ENCODE results near the gene RSBN1. TPM values are rescaled to one million over a fixed set of nuclear protein-coding genes. Genes with fewer than 3 reads are reported as not detected.
A peak's percentile ranks its signal among the peaks of the same experiment; 100 is the strongest.

RSBN1 gene
- total and polyA plus RNA-seq, 10 of the 15 experiments (the other 5 are each of a cell fraction or from before 2014, with no cell fraction given) = 2.9 to 26.8 (median 11.5) TPM

GRCh38 chr1:113812661-113813135, 422 bp upstream of the RSBN1 start (continued):
- TF ChIP-seq SKIL (IDR thresholded peaks at IDR 0.05; ENCODE audit: low read depth, poor library complexity, severe bottlenecking) = peak; percentile 82
- TF ChIP-seq RELB (IDR thresholded peaks at IDR 0.05; ENCODE audit: low read depth) = peak; percentile 6; the same call in 1 of the 2 replicates
- peak; percentile 53; the same call in 1 of the 2 replicates for TF ChIP-seq BMI1 (IDR thresholded peaks at IDR 0.05; ENCODE audit: borderline replicate concordance)
- TF ChIP-seq RAD51 (IDR thresholded peaks at IDR 0.05) = peak; percentile 46
- no peak for TF ChIP-seq ZBTB40 (IDR thresholded peaks at IDR 0.05; ENCODE audit: borderline replicate concordance)

Data from GM12878 (cell line).